Measurements from ENCODE around the gene CARMIL1.

The CARMIL1 gene

GRCh38 chr6:25579391-25579883 is 300.3 kb downstream of the CARMIL1 start:
- Histone ChIP-seq H4K91ac (ENCODE audit: low read depth, low read length) (no peak overlapping the region), H3K79me2 (ENCODE audit: control insufficient read depth, insufficient read depth, low read length, poor library complexity) (no peaks in the 10 kb centered on the region), H3K9ac (ENCODE audit: low read length) (no peak overlapping the region), H4K8ac (ENCODE audit: low read depth, low read length) (no peak overlapping the region), H3K4me2 (ENCODE audit: low read length) (no peak overlapping the region), H3K36me3 (ENCODE audit: control insufficient read depth in 1 of 2, insufficient read depth in 2 of 2, low read length in 2 of 2) (no peaks in the 10 kb centered on the region), H2BK5ac (ENCODE audit: low read depth, low read length, poor library complexity) (no peak overlapping the region), H3K79me1 (ENCODE audit: low read length) (no peaks in the 10 kb centered on the region), H2BK12ac (ENCODE audit: low read length) (no peak overlapping the region), H3K23ac (ENCODE audit: low read length) (no peak overlapping the region), H3K9me3 (ENCODE audit: insufficient read depth, low read depth, low read length) (no peaks in the 10 kb centered on the region), H4K12ac (ENCODE audit: low read depth, low read length) (no peak overlapping the region), H2AFZ (ENCODE audit: insufficient read depth, low read length, poor library complexity) (no peak overlapping the region), H3K27me3 (ENCODE audit: insufficient read depth, low read length) (no peaks in the 10 kb centered on the region), H3K4me3 (ENCODE audit: low read depth, low read length) (no peak overlapping the region), H2BK120ac (ENCODE audit: insufficient read depth, low read length, poor library complexity) (no peak overlapping the region), H3K14ac (ENCODE audit: low read length) (no peak overlapping the region), H3K27ac (ENCODE audit: low read depth, low read length) (no peak overlapping the region), H3K4ac (ENCODE audit: low read depth, low read length) (no peak overlapping the region), H2AK5ac (ENCODE audit: low read length) (no peak overlapping the region), H3K18ac (ENCODE audit: low read length) (no peak overlapping the region), H3K4me1 (ENCODE audit: control insufficient read depth in 1 of 2, insufficient read depth in 2 of 2, low read length in 2 of 2) (peaks cover 2 to 4% of the 10 kb centered on the region in 2 experiments)
- no peak for DNase-seq
- no CpG with 5 or more reads among the region's 2 CpGs for WGBS (ENCODE audit: extremely low coverage, insufficient coverage, insufficient read length)

- no peak overlapping the region for H3K23ac ChIP-seq (ENCODE audit: low read length)
- no peak overlapping the region for H2AFZ ChIP-seq (ENCODE audit: insufficient read depth, low read length, poor library complexity)
- peaks cover 2 to 4% of the 10 kb centered on the region in 2 experiments for H3K4me1 ChIP-seq (ENCODE audit: control insufficient read depth in 1 of 2, insufficient read depth in 2 of 2, low read length in 2 of 2)
- no peak overlapping the region for H4K12ac ChIP-seq (ENCODE audit: low read depth, low read length)
- no peak overlapping the region for H2BK12ac ChIP-seq (ENCODE audit: low read length)
- no peaks in the 10 kb centered on the region for H3K79me1 ChIP-seq (ENCODE audit: low read length)
- no peak overlapping the region for H4K8ac ChIP-seq (ENCODE audit: low read depth, low read length)
- no peak overlapping the region for H3K18ac ChIP-seq (ENCODE audit: low read length)
- H4K91ac ChIP-seq (ENCODE audit: low read depth, low read length), result no peak overlapping the region
- H3K79me2 ChIP-seq (ENCODE audit: control insufficient read depth, insufficient read depth, low read length, poor library complexity), result no peaks in the 10 kb centered on the region
- H3K36me3 ChIP-seq (ENCODE audit: control insufficient read depth in 1 of 2, insufficient read depth in 2 of 2, low read length in 2 of 2), result no peaks in the 10 kb centered on the region
- no peak overlapping the region for H2AK5ac ChIP-seq (ENCODE audit: low read length)
- H3K4me3 ChIP-seq (ENCODE audit: low read depth, low read length), result no peak overlapping the region
- H2BK120ac ChIP-seq (ENCODE audit: insufficient read depth, low read length, poor library complexity), result no peak overlapping the region
- no peak overlapping the region for H3K14ac ChIP-seq (ENCODE audit: low read length)
- no peak for DNase-seq
- no peaks in the 10 kb centered on the region for H3K27me3 ChIP-seq (ENCODE audit: insufficient read depth, low read length)
- no CpG with 5 or more reads among the region's 4 CpGs for WGBS (ENCODE audit: extremely low coverage, insufficient coverage, insufficient read length)
- H3K4ac ChIP-seq (ENCODE audit: low read depth, low read length), result no peak overlapping the region
- no peak overlapping the region for H2BK5ac ChIP-seq (ENCODE audit: low read depth, low read length, poor library complexity)
- H3K9ac ChIP-seq (ENCODE audit: low read length), result no peak overlapping the region
- no peaks in the 10 kb centered on the region for H3K9me3 ChIP-seq (ENCODE audit: insufficient read depth, low read depth, low read length)
- H3K27ac ChIP-seq (ENCODE audit: low read depth, low read length), result no peak overlapping the region
- H3K4me2 ChIP-seq (ENCODE audit: low read length), result no peak overlapping the region
These were observed 300.8 kb downstream of the CARMIL1 start for GRCh38 chr6:25579902-25580495.

- Histone ChIP-seq H3K4me1 (ENCODE audit: control insufficient read depth in 1 of 2, insufficient read depth in 2 of 2, low read length in 2 of 2) (peaks cover 2 to 4% of the 10 kb centered on the region in 2 experiments), H4K12ac (ENCODE audit: low read depth, low read length) (no peak overlapping the region), H3K4me2 (ENCODE audit: low read length) (no peak overlapping the region), H3K18ac (ENCODE audit: low read length) (no peak overlapping the region), H4K8ac (ENCODE audit: low read depth, low read length) (no peak overlapping the region), H3K79me1 (ENCODE audit: low read length) (no peaks in the 10 kb centered on the region), H2AFZ (ENCODE audit: insufficient read depth, low read length, poor library complexity) (no peak overlapping the region), H2BK5ac (ENCODE audit: low read depth, low read length, poor library complexity) (no peak overlapping the region), H2BK12ac (ENCODE audit: low read length) (no peak overlapping the region), H3K36me3 (ENCODE audit: control insufficient read depth in 1 of 2, insufficient read depth in 2 of 2, low read length in 2 of 2) (peaks cover 0 to 2% of the 10 kb centered on the region in 2 experiments), H2AK5ac (ENCODE audit: low read length) (no peak overlapping the region), H3K27me3 (ENCODE audit: insufficient read depth, low read length) (no peaks in the 10 kb centered on the region), H3K14ac (ENCODE audit: low read length) (no peak overlapping the region), H3K4ac (ENCODE audit: low read depth, low read length) (no peak overlapping the region), H3K9ac (ENCODE audit: low read length) (no peak overlapping the region), H3K4me3 (ENCODE audit: low read depth, low read length) (no peak overlapping the region), H2BK120ac (ENCODE audit: insufficient read depth, low read length, poor library complexity) (no peak overlapping the region), H3K27ac (ENCODE audit: low read depth, low read length) (no peak overlapping the region), H3K79me2 (ENCODE audit: control insufficient read depth, insufficient read depth, low read length, poor library complexity) (no peaks in the 10 kb centered on the region), H3K9me3 (ENCODE audit: insufficient read depth, low read depth, low read length) (no peaks in the 10 kb centered on the region), H4K91ac (ENCODE audit: low read depth, low read length) (no peak overlapping the region), H3K23ac (ENCODE audit: low read length) (no peak overlapping the region)
- no peak for DNase-seq
- no CpG with 5 or more reads among the region's 4 CpGs for WGBS (ENCODE audit: extremely low coverage, insufficient coverage, insufficient read length)
These were observed 302.9 kb downstream of the CARMIL1 start for GRCh38 chr6:25582101-25582500.

- no peak for DNase-seq
These were observed 303.9 kb downstream of the CARMIL1 start for GRCh38 chr6:25583099-25583498.

More at GRCh38 chr6:25583099-25583498, 303.9 kb downstream of the CARMIL1 start:
- Histone ChIP-seq H4K12ac (ENCODE audit: low read depth, low read length) (no peak overlapping the region), H3K27me3 (ENCODE audit: insufficient read depth, low read length) (no peaks in the 10 kb centered on the region), H3K4me3 (ENCODE audit: low read depth, low read length) (no peak overlapping the region), H3K36me3 (ENCODE audit: control insufficient read depth in 1 of 2, insufficient read depth in 2 of 2, low read length in 2 of 2) (peaks cover 0 to 2% of the 10 kb centered on the region in 2 experiments), H2AK5ac (ENCODE audit: low read length) (no peak overlapping the region), H3K9me3 (ENCODE audit: insufficient read depth, low read depth, low read length) (no peaks in the 10 kb centered on the region), H2BK5ac (ENCODE audit: low read depth, low read length, poor library complexity) (no peak overlapping the region), H4K8ac (ENCODE audit: low read depth, low read length) (no peak overlapping the region), H2AFZ (ENCODE audit: insufficient read depth, low read length, poor library complexity) (no peak overlapping the region), H2BK12ac (ENCODE audit: low read length) (peak overlapping the region; percentile 67), H3K4me1 (ENCODE audit: control insufficient read depth in 1 of 2, insufficient read depth in 2 of 2, low read length in 2 of 2) (peaks cover 2 to 4% of the 10 kb centered on the region in 2 experiments), H3K14ac (ENCODE audit: low read length) (no peak overlapping the region), H3K23ac (ENCODE audit: low read length) (no peak overlapping the region), H3K18ac (ENCODE audit: low read length) (no peak overlapping the region), H3K79me2 (ENCODE audit: control insufficient read depth, insufficient read depth, low read length, poor library complexity) (no peaks in the 10 kb centered on the region), H4K91ac (ENCODE audit: low read depth, low read length) (no peak overlapping the region), H3K4me2 (ENCODE audit: low read length) (no peak overlapping the region), H3K79me1 (ENCODE audit: low read length) (no peaks in the 10 kb centered on the region), H3K27ac (ENCODE audit: low read depth, low read length) (no peak overlapping the region), H3K4ac (ENCODE audit: low read depth, low read length) (no peak overlapping the region), H3K9ac (ENCODE audit: low read length) (no peak overlapping the region), H2BK120ac (ENCODE audit: insufficient read depth, low read length, poor library complexity) (no peak overlapping the region)
